Measurements from ENCODE around the gene PAK3.

The PAK3 gene

DNA sequence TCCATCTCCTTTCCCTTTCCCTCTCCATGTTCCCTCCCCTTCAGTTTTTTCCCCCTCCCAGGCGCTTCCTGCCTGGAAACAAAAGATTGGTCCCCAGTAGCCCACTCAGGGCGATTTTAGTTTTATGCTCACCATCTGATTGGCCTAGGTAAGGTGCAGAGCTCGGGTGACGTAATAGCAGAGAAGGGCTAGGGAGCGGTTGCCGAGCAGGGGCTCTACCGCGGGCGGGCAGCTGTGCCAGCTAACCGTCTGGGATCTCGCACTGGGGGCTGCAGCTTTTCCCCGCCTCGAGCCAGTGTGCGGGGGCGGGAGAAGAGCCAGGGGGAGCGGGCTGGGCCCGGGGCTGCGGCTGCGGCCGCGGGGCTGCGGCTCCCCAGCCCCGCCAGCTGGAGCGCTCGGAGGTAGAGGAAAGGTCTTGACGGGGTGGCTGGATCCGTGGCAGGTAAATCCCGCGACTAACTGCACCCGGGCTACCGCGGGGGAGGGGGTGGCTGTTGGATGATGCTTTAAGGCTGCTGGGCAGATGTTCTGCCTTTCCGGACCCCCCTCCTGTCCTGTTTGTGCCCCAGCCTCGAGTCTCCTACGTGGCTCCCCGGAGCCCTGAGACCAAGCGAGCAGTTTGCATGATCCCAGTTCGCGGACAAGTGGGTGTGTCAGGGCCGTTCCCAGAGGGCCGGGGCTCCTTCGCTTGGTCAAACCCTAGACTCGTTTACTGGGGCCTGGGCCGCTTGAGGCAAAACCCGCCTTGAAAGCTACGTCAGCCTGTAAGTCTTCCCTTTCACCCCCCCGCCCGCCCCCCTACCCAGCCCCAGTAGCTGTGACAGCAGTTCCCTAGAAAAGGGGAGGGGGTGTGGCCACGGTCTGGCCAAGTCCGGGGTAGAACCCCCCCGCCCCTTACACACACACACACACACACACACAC, at the start of gene PAK3:
Gene PAK3, plus strand, starts transcription at position 218 of the 922 bp plus-strand sequence. CDS start 26,913 bp downstream, outside the sequence.
- DNase-seq (ENCODE audit: low read depth) = no peak

DNA sequence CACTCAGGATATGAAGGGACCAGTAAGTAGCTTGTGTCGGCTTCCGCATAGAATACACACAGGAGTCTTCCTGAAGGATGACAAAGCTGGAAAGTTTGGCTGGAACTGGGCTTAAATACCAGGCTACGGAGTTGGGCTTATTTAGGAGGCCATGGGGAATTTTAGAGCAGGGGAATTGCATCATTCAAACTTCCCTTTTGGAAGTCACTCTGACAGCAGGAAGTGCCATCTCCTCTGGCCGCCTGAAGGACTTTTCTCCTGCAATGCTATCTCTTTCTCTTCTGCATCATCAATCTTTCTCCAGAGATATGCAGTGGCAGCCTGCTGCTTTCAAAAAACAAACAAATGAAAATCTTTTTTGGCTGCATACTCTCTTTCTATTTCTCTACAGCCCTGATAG, 48.4 kb upstream of the PAK3 start:
- no peak for DNase-seq (ENCODE audit: low read depth)

DNA sequence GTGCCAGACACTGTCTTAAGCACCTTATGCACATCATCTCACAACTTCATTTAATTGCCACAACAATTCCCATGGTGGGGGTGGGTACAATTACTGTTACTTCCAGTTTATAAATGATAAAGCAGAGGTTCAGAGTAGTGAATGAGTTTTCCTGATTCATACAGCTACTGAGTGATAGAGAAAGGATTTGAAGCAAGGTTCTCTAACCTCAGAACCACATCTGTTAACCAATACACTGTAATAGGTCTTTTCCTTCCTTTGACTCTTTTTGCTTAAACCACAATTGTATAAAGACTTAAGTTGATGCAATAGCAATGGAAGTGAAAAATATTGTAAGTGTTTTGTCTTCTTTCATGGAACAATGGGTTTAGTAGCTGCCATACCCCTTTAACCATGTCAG, 43.5 kb upstream of the PAK3 start:
- no peak for DNase-seq (ENCODE audit: low read depth)

DNA sequence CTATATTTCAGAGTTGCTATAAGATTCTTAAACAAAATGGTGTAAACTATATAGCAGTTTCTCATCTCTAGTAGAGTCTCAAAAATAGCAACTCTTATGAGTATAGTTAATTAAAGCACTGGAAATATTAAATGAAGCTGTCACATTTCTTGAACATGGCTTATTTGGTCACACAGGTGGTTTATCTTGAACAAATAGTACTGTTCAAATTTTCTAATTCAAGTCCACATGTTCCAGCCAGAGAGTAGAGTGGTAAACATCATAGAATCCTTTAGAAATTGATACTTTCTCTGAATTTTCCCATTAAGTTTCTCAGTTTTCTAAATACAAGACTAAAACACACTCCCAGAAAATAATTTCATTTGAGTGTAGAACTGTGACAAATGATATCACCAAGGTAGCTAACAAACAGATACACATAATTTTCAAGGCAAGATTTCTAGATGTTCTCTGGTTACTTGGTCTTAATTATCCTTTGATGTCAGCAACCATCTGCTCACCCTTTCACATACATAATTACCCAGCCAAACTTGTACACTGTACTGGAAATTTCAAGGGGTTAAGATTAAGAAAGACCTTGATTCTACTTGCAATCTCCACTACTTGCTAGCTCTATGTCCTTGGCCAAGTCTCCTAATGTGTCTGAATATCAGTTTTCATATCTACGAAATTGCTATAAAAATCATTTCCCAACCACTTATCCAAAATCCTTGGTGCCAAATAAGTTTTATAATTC, 24.3 kb upstream of the PAK3 start:
- no peak for DNase-seq (ENCODE audit: low read depth)

DNA sequence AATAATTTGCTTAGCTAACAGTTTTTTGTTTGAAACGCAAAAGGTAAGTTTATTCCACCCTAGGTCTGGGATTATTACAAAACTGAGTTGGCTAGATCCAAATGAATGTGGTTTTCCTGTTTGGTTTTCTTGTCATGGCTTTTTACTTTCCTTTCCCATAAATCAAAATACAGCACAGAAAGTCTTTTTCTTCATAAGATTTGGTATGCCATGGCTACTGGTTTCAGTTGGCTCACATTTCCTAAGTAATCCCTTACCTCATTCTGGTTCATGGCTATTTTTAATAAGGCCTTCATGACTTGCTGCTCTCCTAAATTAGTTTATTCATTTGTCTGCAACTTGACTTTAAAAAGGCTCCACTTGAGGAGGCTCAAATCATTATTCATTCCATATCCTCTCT, 12.9 kb upstream of the PAK3 start:
- no peak for DNase-seq (ENCODE audit: low read depth)

DNA sequence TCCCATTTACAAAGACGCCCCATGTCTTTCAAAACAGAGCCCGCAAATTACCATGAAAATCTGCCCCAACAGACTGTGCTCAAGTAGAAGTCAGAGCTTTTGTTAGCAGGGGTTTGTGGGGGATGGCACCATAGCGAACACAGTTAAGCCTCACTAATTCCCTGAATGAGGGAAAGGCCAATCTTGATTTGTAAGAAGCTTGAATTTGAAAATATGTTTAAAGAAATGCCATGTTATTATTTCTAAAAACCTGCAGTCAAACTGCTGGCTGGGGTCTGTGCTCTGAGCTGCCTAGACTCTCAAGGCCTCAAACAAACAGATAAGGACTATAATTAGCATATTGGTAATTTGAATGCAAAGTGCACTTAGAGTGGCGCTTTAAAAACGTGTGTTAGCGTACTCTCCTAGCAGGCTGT, 9.4 kb upstream of the PAK3 start:
- DNase-seq (ENCODE audit: low read depth) = no peak

DNA sequence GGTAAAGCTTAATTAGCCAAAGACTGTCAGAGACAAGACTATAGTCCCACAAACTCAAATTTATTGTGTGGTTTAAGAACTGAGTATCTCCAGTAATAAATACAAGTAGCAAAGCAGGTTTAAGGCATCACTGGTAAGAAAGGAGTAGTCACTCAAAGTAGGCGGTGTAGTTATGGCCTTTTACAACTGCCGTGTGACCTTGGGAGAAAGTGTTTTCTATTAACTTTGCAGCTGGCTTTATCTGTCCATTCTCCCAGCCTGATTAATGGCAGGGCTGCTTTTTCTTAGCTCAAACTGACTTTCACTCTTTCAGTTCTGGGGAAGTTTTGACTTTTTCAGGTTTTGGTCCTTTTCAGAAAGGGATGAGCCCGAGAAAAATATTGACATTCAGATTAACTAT, 7.4 kb upstream of the PAK3 start:
- no peak for DNase-seq (ENCODE audit: low read depth)

DNA sequence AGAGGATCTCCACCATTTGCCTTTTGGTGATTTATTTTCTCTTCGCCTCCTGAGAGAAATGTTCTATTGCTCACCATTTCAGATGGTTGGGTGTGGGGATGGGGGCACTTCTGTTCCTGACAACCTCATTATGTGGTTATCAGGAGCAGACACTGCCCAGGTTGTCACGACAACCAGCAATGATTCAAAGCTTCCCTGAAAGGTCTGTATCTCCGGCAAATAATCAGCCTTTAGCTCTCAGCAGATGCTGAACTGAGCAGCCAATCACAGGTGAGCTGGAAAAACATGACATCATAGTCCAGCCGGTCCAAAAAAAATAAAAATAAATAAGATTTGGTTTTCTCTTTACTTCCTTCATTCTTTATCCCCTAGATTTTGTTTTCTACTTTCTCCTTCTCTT, 5.5 kb upstream of the PAK3 start:
- no peak for DNase-seq (ENCODE audit: low read depth)

DNA sequence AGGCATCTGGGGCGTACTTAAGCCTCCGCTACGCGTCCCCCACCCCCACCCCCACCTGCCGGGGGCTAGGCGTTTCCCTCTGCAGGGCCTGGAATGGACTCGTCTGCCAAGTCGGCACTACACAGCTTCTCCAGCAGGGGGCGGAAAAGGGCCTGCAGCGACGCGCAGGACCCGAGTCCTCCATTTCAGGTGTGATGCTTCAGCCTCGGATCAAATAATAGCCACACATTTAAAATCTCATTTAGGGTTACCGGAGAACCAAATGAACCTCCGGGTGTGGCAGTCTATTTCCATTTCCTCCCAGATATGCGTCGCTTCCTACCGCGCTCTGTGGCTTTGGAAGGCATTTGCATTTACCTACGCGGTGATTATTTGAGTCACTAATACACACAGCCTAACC, 2.9 kb downstream of the PAK3 start:
- peak; percentile 4 for DNase-seq (ENCODE audit: low read depth)

DNA sequence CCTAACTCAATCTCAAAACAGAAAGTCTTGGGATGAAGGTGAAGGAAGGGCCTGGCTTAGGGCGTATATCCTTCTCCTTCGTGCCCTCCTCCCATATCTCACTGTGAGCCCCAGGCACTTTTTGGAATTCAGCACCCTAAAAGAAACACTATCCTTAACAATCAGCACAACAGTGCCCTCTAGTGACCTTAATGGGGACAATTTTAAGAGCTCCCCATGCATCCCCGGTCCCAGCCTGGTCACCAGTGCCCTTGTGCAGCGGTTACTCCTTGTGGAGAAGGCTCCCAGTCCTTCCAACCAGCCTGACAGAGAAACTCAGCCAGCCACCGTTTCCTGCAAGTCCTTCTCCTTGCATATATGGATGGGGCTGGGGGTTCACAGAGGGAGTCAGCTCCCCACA, 4.2 kb downstream of the PAK3 start:
- peak; percentile 1 for DNase-seq (ENCODE audit: low read depth)

DNA sequence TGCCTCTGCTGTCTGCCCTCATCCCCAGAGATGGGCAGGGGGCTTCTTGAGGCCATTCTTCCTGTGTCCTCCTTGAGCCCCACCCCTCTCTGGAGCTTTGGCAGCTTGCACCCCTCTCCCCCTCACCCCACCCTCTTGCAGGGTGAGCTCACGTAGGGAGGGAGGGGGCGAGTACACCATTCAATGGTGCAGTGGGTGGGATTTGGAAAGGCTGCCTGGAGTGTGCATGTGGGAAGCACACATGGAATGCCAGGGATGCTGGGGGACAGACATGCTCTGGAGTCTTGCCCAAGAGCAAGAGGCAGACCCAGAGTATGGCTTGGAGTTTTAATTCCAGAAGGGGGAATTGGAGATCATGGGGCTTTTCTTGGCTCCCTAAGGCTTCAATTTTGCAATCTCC, 5.6 kb downstream of the PAK3 start:
- no peak for DNase-seq (ENCODE audit: low read depth)

DNA sequence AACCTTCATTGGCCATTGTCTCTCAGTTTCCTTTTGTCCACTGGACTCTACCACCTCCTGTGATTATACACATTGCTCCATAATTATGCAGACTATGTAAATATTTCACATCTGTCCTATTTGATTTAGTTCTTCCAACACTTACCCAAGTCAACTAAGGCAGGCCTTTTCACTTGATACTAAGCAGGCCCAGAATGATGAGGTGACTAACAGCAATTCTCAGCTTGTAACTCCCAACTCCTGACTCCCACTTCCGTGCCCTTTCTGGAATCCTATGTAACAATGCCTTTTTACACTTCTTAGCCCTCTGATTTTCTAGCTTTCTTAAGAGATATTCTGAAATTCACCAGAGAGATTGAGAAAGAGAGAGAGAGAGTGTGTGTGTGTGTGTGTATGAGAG, 6.6 kb downstream of the PAK3 start:
- no peak for DNase-seq (ENCODE audit: low read depth)

DNA sequence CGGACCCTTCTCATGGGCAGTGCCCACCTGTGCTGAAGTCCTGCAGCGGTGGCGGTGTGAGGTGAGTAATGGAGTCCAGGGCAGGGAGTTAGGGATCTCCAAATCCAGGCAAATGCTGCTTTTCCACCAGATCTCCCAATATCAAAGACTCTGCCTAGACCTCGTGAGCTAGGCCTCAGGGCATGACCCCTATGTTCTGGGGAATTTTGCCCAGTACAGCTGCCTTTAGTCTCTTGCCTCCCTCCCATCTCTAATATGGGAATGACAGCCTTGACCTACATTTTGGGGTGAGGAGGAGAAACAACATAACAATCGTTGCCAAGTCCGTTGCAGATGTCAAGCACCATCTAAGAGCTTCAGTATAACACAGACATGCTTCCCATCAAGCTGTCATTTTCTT, 7.3 kb downstream of the PAK3 start:
- no peak for DNase-seq (ENCODE audit: low read depth)

DNA sequence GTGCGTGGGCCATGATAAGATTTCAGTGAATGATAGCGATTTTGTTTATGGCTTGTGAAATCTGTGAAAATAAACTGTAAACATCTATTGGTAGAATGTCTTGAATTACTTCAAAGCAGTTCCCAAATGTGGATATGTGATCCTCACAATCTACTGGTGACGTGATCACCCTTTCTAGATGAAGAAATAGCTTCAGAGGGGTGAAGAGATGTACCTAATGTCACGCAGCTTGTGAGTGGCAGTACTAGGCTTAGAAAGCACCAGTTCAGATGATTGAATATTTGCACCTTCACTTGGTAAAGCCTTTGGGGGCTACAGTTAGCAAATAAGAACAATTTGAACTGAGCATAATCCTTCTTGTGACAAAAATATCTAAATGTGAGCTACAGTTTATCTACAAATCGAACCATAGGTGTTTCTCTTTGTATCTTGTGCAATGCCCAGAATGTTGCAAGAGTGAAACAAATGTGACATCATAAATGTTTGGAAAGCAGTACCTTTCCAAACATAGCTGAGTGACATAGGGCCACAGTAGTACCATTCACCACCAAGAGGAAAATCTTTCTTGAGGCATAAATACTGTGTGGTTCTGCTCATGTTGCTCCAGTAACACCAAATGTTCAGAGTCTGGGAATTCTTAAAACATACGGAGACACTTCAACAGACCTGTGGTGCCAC, 14.2 kb downstream of the PAK3 start:
- no peak for DNase-seq (ENCODE audit: low read depth)

DNA sequence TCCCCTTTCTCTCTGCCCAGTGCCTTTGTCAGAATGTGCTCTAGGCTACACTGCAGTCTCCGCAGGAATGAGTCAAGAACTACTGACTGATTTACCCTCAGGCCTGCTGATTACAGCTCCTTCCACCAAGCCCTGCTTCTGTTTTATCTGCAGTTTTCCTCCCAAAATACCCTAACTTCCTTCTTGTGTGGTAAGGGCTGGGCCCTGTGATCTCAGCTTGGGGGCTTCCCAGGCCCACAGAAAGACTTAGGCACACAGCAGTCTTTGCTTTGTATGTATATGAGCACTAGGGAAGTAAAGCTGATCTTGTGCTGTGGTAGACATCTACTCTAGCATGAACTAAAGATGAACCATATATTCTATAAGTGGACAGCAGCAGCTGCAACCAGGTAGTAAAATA, 18.8 kb downstream of the PAK3 start:
- no peak for DNase-seq (ENCODE audit: low read depth)

DNA sequence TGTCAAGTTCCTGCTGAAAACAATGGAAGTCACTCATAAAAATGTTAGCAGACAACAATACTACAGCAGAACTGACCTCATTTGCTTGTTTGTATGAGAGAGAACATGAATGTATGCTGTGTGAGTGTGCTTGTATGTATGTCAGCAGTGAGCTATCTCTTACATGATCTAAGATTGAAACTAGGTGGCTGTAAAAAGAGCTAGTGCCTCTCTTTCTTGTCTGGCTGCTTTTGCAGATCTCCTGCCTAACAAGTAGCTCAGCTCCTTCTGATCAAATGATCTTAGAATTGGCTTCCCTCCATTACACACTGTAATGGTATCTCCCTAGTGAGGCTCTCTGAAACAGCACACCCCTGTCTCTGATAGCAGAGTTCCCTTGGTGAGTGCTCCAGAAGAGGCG, 20.7 kb downstream of the PAK3 start:
- no peak for DNase-seq (ENCODE audit: low read depth)

DNA sequence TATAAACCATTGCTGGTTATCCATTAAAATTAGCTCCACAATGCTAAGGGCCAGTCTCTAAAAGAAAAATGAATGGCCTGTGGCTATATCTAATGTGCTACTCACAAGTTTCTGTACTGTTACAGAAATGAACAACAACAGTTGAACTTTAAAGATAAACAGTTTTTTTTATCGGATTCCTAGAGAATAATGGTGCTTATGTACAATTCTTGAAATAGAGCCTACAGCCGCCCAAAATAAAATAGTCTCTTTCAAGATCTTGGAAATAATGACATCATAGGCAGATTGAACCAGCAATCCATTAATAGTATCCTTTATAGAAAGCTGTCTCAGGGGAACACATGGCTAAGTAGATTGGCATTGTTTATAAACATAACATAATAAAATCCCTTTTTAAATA, 23.4 kb downstream of the PAK3 start:
- DNase-seq (ENCODE audit: low read depth) = no peak

DNA sequence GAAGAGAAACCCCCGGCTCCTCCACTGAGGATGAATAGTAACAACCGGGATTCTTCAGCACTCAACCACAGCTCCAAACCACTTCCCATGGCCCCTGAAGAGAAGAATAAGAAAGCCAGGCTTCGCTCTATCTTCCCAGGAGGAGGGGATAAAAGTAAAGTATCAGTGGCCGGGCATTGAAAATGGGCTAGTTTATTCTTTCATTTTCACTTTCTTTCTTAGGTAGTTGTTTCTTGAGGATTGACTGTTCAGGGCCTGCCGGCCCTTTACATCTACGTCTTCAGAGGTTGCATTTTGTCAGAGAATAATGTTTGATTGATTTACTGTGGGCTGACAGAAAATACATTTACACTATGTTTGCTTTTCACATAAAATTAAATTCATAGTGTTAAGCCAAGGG, 27.1 kb downstream of the PAK3 start:
- no peak for DNase-seq (ENCODE audit: low read depth)

DNA sequence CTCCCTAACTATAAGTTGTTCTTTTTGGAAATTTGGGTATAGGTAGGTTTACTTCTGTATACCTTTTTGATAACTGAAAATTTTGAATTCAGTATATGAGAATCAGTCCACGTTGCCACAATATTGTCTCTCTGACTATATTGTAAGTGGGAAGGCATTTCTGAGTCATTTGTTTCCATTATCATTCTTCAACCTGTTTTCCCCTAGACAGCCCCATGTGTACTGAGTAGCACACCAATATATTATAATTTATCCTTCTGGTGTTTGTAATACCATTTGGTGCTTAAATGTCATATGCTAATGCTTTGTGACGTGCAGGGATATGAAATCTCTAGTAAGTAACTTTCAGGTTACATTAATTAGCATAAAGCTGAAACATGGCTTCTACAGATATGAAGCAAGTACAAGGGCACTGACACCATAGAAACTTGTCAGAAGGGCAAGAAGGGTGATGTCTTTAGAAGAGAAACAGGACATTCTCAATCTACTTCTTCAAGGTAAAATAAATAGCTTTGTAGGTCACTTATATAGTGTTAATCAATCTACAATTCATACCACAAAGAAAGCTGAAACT, 27.7 kb downstream of the PAK3 start:
- no peak for DNase-seq (ENCODE audit: low read depth)

DNA sequence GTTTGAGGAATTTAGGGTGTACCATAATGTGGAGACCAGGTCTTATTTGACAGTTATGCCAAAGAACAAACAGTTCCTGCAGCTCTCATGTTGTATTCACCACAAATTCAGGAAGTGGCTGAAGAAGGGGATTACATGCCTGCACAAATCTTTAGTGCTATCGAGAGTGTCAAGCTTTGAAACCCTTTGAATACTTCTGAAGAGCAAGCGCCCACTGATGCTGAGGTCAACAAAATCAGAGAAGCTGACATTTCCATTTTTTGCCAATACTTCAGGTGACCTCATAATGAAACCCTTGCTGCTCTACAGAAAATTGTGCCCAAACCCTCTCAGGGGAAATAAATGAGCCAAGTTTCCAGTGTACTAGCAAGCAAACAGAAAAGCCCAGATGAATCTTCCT, 28.4 kb downstream of the PAK3 start:
- DNase-seq (ENCODE audit: low read depth) = no peak

DNA sequence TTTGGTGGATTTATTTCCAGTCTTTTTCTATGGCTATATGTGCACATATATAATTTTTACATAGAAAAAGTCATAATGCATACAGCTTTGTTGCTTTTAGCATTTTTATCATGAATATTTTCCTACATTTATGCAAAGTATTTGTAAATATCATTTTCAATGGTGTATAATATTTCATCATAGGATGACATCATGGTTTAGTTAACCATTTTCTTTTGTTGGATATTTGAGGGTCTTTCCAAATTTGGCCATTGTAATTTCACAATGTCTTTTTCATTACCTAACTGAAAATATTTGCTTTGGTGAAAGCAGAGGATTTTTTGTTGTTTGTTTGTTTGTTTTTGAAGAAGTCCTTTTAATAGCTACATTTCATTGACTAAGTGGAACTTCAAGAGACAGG, 31.0 kb downstream of the PAK3 start:
- DNase-seq (ENCODE audit: low read depth) = no peak

DNA sequence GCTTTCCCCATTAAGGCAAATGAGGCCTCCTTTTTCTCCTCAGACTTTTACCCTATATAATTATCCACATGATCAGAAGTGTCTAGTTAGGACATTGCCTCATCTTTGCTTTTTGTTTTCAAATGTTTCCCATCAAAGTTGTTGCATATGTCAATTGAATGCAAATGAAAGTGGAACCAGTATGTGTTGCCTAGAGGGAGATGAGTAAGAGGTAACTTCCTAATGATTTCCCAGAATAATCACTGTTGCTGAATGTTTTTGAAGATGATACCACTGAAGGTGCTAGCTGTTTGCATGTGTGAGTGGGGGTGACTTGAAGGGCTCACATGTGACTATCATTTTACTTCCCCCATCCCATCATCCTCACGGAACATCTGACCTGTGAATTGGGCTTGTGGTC, 33.9 kb downstream of the PAK3 start:
- DNase-seq (ENCODE audit: low read depth) = no peak

DNA sequence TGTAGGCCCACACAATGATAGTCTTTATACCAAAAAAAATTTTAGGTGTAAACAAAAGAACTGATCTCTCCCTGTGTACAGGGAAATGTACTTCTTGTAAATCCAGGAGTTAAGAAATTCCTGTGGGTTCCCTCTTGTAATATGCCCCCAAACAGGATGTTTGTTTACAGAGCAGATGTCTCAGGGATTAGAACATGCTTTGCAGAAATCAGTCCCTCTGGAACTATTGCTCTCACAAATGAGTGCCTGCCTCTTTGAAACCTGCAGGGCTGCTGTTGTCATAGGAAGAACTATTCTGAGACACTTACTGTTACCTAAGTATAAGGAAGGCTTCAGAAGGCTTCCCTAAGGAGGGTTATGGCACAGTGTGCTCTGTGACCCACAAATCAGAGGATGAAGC, 35.6 kb downstream of the PAK3 start:
- no peak for DNase-seq (ENCODE audit: low read depth)

All from CMK (cell line).